ENCODE data around the gene CTNNB1.

GRCh38 chr3:41216993-41217392 is 17.7 kb downstream of the CTNNB1 start:
- TF ChIP-seq CTCF (IDR thresholded peaks at IDR 0.05; ENCODE audit: borderline replicate concordance, extremely low read depth, low read length, poor library complexity, severe bottlenecking) (no peak), EZH2 (IDR thresholded peaks at IDR 0.05; ENCODE audit: borderline replicate concordance, low read depth, low read length, severe bottlenecking) (no peak)

Data from DND-41 (cell line).